Tibial nerve (tissue), 4 donors: ENCODE results near the gene MLLT10. TPM values are rescaled to one million over a fixed set of nuclear protein-coding genes. Genes with fewer than 3 reads are reported as not detected.
A peak's percentile ranks its signal among the peaks of the same experiment; 100 is the strongest.

Source experiments
- DNase-seq, 2 donors: peaks; one replicate each; pipeline ENCODE4 v3.0.0-alpha.2; 2019; ENCODE audit warnings: low spot score in 2 of 2
- H3K27ac ChIP-seq, 4 donors: fragments of 200-600 bp; sonication (generic) in 3 of 4; one replicate each; pipeline ENCODE4 v1.5.1; 2017 to 2019; ENCODE audit warnings: mild to moderate bottlenecking in 1 of 4
- H3K27me3 ChIP-seq, 2 donors: fragments of 200-600 bp; sonication (generic) in 1 of 2; one replicate each; pipeline versions ENCODE4 v1.5.1 to v1.6.0; 2017 to 2019
- H3K36me3 ChIP-seq, 3 donors: fragments of 200-600 bp; sonication (generic); one replicate each; pipeline ENCODE4 v1.5.1; 2018 to 2019
- H3K4me1 ChIP-seq, 4 donors: fragments of 200-600 bp; sonication (generic) in 3 of 4; one replicate each; pipeline ENCODE4 v1.5.1; 2017 to 2019
- H3K4me3 ChIP-seq, 4 donors: fragments of 200-600 bp; sonication (generic) in 3 of 4; one replicate each; pipeline ENCODE4 v1.5.1; 2017 to 2019; ENCODE audit warnings: mild to moderate bottlenecking in 1 of 4, moderate library complexity in 1 of 4
- H3K9me3 ChIP-seq, 4 donors: fragments of 200-600 bp; sonication (generic) in 3 of 4; one replicate each; pipeline ENCODE4 v1.5.1; 2017 to 2019
- EP300 ChIP-seq, 2 donors: sonication (generic); formaldehyde crosslinking; IDR thresholded peaks; one replicate each; pipeline ENCODE4 v1.6.1; 2017; ENCODE audit warnings: antibody characterized with exemption in 2 of 2, mild to moderate bottlenecking in 1 of 2
- POLR2A ChIP-seq, 2 donors: fragments of 450-650 bp; IDR thresholded peaks; one replicate each; pipeline ENCODE4 v1.6.1; 2017; ENCODE audit warnings: antibody characterized with exemption in 2 of 2, mild to moderate bottlenecking in 2 of 2, moderate library complexity in 2 of 2
- WGBS, 2 donors: methylation state at CpG; one replicate each; pipeline ENCODE4 v1.1.5; 2018; 5-methylcytosine and 5-hydroxymethylcytosine counted together
- total RNA-seq, 4 donors: library from RNA; depleted of rRNA; stranded (reverse); fragments of >200 nt; gene quantifications; one replicate each; pipeline ENCODE4 v1.1.0, GENCODE V29; 2016
- TF ChIP-seq, protein P1 (sequence below), 5 experiments: fragments of 200-600 bp in 3 of 5; fragments of 450-650 bp in 2 of 5; sonication (generic) in 3 of 5; IDR thresholded peaks; one replicate each; pipeline ENCODE4 v1.5.1; 2016 to 2019; ENCODE audit warnings: antibody characterized with exemption in 5 of 5, mild to moderate bottlenecking in 3 of 5, moderate library complexity in 2 of 5

The MLLT10 gene
- total RNA-seq, 4 donors from 2014 or later = 40.6 to 60.9 (median 47.5) TPM

DNA sequence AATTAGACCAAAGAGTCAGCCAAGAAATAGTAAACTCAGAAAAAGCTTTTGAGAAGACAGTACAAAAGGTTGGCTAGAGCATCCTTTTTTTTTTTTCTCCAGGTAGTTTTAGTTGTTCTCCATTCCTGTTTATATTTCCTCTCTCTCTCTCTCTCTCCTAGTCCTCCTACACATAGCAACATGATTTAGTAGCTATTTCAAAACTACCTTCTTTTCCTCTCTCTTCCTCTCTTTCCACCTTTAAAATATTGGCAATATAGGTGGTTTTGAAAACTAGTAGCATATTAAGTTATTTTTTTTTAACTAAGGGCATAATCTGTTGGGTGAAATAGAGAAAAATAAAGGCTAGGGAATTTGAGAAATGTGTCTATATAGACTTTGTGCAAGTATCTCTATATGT, 13.5 kb upstream of the MLLT10 start:
- Histone ChIP-seq H3K27me3 (peaks cover 0 to 14% of the 10 kb centered on the region in 2 donors), H3K4me1 (peaks cover 0 to 73% (median 2%) of the 10 kb centered on the region in 4 donors), H3K27ac (peak overlapping the region; percentile 74 to 99 (median 84)), H3K36me3 (no peaks in the 10 kb centered on the region), H3K9me3 (no peaks in the 10 kb centered on the region), H3K4me3 (peak overlapping the region in 3 of 4 donors; percentile 49 to 76 (median 53))
- TF ChIP-seq POLR2A (IDR thresholded peaks at IDR 0.05) = no peak
- TF ChIP-seq, protein P1, sequence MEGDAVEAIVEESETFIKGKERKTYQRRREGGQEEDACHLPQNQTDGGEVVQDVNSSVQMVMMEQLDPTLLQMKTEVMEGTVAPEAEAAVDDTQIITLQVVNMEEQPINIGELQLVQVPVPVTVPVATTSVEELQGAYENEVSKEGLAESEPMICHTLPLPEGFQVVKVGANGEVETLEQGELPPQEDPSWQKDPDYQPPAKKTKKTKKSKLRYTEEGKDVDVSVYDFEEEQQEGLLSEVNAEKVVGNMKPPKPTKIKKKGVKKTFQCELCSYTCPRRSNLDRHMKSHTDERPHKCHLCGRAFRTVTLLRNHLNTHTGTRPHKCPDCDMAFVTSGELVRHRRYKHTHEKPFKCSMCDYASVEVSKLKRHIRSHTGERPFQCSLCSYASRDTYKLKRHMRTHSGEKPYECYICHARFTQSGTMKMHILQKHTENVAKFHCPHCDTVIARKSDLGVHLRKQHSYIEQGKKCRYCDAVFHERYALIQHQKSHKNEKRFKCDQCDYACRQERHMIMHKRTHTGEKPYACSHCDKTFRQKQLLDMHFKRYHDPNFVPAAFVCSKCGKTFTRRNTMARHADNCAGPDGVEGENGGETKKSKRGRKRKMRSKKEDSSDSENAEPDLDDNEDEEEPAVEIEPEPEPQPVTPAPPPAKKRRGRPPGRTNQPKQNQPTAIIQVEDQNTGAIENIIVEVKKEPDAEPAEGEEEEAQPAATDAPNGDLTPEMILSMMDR (IDR thresholded peaks at IDR 0.05) = no peak
- no peak for TF ChIP-seq EP300 (IDR thresholded peaks at IDR 0.05)
- no peak for DNase-seq

DNA sequence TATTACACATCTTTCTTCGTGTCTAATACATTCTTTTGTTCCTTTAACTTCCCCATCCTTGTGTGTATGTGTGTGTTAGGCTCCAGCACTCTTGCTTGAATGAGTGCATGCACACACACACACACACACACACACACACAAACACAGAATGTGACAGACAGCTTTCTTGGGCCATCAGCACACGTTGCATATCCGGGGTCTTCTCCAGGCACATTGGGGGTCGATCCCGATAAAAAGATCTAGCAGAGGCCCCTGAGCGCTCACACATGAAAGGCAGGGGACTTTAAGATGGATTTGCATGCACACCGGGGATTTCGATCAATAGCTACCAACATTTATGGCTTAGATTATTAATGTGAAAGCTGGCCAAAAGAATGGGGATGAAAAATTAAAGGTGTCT, 13.1 kb upstream of the MLLT10 start:
- peak overlapping the region; percentile 74 to 99 (median 84) for H3K27ac ChIP-seq
- 54 to 78% methylated on average over 8 of the region's 8 CpGs for WGBS, 2 donors
- H3K4me3 ChIP-seq = no peak overlapping the region

DNA sequence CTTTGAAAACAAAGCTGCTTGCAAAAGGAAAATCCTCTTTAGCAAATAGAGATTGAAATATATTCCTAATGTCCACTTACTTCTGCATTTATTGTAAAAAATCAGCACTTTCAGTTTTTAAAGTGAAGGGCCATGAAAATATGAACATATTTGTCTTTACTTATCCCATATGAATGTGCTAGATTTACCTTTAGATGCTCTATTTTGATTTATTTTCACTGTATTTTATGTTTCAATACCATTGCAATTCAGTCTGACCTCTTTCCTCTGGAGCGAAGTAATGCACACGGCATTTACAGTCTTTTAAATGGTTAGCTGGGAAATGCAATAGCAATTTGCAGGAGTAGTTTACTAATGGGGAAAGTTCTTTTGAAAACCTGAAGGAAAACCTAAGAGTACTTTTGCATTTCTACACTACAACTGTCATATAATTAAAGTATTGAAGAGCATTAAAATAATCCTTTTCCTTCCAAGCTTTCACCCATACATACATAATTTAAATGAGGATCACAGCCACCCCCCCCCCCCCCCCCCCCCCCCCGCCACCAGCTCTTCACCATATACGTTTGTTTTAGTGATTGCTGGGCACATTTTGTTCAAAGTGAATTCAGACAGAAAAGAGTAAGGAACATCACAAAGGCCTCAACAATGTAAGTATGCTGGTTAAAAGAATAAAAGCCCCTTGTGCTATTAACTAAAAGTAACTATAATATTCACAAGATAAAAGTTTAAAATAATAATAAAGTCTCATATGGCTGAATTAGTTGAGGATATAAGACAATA, 12.1 kb upstream of the MLLT10 start:
- peaks cover 0 to 64% (median 0%) of the 10 kb centered on the region in 4 donors for H3K4me1 ChIP-seq
- no peak for DNase-seq

More for the DNA sequence above, 13.1 kb upstream of the MLLT10 start:
- no peak for DNase-seq
- H3K27me3 ChIP-seq = peaks cover 0 to 14% of the 10 kb centered on the region in 2 donors
- TF ChIP-seq EP300 (IDR thresholded peaks at IDR 0.05) (no peak), POLR2A (IDR thresholded peaks at IDR 0.05) (no peak)
- TF ChIP-seq, protein P1 (IDR thresholded peaks at IDR 0.05) = no peak
- no peaks in the 10 kb centered on the region for H3K36me3 ChIP-seq
- H3K9me3 ChIP-seq = no peaks in the 10 kb centered on the region
- peaks cover 0 to 69% (median 0%) of the 10 kb centered on the region in 4 donors for H3K4me1 ChIP-seq

DNA sequence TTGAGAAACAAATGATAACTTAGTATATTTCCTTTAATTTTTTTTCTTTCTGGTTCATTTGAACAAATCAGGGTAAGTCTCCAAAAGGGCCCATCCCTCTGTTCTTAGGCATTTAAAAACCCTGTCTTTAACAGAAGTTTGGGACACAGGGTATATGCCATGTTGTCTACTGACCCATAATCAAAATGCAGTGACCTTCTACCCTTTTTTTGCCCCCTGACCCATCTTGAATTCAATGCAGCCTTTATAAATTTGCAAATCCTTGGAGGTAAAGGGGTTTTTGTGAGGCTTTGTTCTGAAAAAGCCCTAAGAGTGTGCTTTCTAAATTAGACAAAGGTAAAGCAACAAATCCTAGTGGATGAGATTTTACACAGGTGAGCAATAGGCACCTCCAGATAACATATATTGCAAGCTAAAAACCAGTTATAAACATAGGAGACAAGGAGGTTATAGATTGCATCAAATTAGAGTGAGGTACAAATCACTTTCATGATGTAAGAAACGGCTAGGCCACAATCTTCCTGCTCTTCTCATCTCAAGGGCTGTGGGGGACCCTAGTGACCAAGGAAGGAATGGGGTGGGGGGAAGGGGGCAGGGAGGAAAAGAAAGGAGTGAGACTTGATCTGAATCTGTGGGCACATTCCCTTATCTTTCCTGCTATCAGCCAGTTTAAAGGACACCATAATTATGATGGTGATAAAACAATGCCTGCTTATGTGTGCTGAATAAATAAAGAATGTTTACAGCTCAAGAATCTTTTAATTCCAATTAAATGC, 11.2 kb upstream of the MLLT10 start:
- WGBS, 2 donors = 44 to 63% methylated on average over 1 of the region's 1 CpG
- Histone ChIP-seq H3K9me3 (no peaks in the 10 kb centered on the region), H3K36me3 (no peaks in the 10 kb centered on the region), H3K4me1 (peaks cover 0 to 62% (median 0%) of the 10 kb centered on the region in 4 donors), H3K27me3 (peaks cover 0 to 11% of the 10 kb centered on the region in 2 donors), H3K27ac (peak overlapping the region; percentile 35 to 99 (median 70)), H3K4me3 (no peak overlapping the region)
- TF ChIP-seq POLR2A (IDR thresholded peaks at IDR 0.05) (no peak), EP300 (IDR thresholded peaks at IDR 0.05) (no peak)
- TF ChIP-seq, protein P1 (IDR thresholded peaks at IDR 0.05) = no peak
- DNase-seq = no peak

More for the DNA sequence above, 12.1 kb upstream of the MLLT10 start:
- TF ChIP-seq, protein P1 (IDR thresholded peaks at IDR 0.05) = no peak
- Histone ChIP-seq H3K9me3 (no peaks in the 10 kb centered on the region), H3K27me3 (peaks cover 0 to 14% of the 10 kb centered on the region in 2 donors), H3K36me3 (no peaks in the 10 kb centered on the region), H3K27ac (peak overlapping the region in 2 of 4 donors; percentile 97 to 99), H3K4me3 (no peak overlapping the region)
- WGBS, 2 donors = 62 to 66% methylated on average over 4 of the region's 4 CpGs
